Activated CD4-positive, alpha-beta memory T cell treated with anti-CD3 and anti-CD28 coated beads for 36 hours (primary cell): ENCODE results near the gene PEF1. TPM values are rescaled to one million over a fixed set of nuclear protein-coding genes. Genes with fewer than 3 reads are reported as not detected.
"Not testable (repeated sequence)": the region's sequence is repeated elsewhere in the genome, so short reads cannot be mapped to it uniquely, and the experiment has no call there.

Experiments
- CTCF ChIA-PET: fragments of 350-600 bp; sonication (Branson Sonifier 250); formaldehyde crosslinking; loops from one replicate; lab custom pipeline; 2021; ENCODE audit warnings: antibody characterized with exemption, inconsistent platforms; lab: Charles Lee
- POLR2A ChIA-PET: fragments of 350-600 bp; sonication (Branson Sonifier 250); formaldehyde crosslinking; loops from one replicate; lab custom pipeline; 2021; ENCODE audit warnings: antibody characterized with exemption; lab: Charles Lee
- DNase-seq: peaks from one replicate; pipeline ENCODE4 v3.0.0-alpha.2; 2020
- H3K27ac Mint-ChIP-seq: one replicate; pipeline ENCODE4 v1.8.0; 2021; ENCODE audit warnings: mixed read lengths
- H3K27me3 Mint-ChIP-seq: one replicate; pipeline ENCODE4 v1.8.0; 2021; ENCODE audit warnings: mixed read lengths
- H3K36me3 Mint-ChIP-seq: one replicate; pipeline ENCODE4 v1.8.0; 2021; ENCODE audit warnings: mixed read lengths
- H3K4me1 Mint-ChIP-seq: one replicate; pipeline ENCODE4 v1.8.0; 2021; ENCODE audit warnings: low read depth, mixed read lengths
- H3K4me3 Mint-ChIP-seq: one replicate; pipeline ENCODE4 v1.8.0; 2021; ENCODE audit warnings: mild to moderate bottlenecking, mixed read lengths
- H3K9me3 Mint-ChIP-seq: one replicate; pipeline ENCODE4 v1.8.0; 2021; ENCODE audit warnings: mixed read lengths
- intact Hi-C: fragments of 100-400 bp; cut with micrococcal nuclease; formaldehyde crosslinking; loops from one replicate; pipeline ENCODE4 v1.15.1; 2023
- total RNA-seq, 2 experiments: library from RNA; stranded (reverse); gene quantifications; one replicate each; pipeline ENCODE4 v1.2.3, GENCODE V29; 2021

PEF1 gene
- total RNA-seq, 2 experiments from 2014 or later = 55.3 to 56.4 TPM

DNA sequence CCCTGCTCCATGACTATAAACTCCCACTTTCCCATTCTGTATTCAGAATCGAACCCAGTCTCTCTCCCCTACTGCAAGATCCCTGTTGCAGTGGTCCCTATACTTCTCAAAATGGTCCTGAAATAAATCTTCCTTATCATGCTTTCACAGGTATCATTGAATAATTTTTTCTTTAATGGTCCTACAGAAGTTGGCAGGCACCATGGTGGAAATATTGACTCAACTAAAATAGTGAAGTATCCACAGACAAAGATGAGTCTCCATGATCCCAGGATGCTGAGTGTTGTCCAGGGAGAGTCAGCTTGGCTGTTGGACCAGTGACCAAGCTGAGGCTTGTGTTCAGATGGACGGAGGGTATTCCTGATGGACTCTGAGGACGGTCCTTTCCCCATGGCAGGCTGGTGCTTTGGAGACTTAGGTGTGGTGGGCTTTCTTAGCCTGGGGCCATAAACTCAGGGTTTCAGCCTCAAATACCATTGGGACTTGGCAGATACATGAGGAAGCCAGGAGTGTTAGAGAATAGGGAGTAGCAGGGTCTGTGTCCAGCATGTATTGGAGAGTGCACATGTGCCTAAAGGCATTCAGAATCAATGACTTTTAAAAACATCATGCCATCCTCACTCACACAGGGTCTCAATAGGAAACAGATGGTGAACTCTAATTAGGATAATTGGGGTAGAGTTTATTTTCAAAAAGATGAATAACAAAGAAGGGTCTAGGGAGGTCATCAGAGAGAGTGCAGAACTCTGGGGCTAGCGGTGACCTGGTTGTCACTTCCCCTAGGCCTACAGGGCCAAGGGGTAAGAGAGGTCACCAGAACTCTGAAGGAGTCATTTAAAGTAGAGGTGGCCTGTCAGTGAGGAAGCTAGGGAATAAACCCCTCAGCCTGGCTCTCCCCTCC is 48.6 kb downstream of the PEF1 start:
- intact Hi-C loops = no loop called here

DNA sequence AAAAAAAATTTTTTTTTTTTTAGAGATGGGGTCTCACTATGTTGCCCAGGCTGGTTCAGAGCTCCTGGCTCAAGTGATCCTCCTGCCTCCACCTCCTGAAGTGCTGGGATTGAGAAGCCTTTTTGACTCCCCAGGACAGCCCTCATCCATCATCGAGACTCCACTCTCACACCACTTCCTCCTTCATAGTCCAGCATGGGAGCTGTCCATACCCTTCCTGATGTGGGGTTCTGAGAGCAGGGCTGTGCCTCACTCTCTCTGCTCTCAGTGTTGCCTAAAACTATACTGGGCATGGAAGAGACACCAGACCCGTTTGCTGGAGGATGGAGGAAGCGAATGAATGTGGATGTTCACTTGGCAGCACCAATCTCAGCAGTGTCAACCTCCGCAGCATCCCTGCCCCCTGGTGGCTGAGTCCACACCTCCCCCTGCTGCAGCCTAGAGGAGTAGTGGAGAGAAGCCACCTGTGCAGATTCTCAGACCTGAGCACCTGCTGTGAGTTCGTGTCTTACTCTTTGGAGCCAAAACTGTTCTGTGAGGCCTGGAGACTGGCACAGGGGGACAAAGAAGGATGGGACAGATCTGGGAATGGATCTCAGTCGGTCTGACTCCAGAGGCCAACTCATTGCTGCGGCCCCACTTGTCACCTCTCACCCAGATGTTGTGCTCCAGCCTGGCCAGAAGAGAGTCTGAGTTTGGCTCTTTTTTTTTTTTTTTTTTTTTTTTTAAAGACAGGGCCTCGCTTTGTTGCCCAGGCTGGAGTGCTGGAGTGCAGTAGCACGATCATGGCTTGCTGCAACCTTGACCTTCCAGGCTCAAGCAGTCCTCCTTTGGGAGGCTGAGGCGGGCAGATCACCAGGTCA is 50.7 kb downstream of the PEF1 start:
- intact Hi-C loops = no loop called here

More for the DNA sequence above, 48.6 kb downstream of the PEF1 start:
- Mint-ChIP-seq H3K9me3 (no peaks in the 10 kb centered on the region), H3K27me3 (peaks cover 7% of the 10 kb centered on the region), H3K4me1 (peaks cover under 1% of the 10 kb centered on the region), H3K36me3 (no peaks in the 10 kb centered on the region), H3K4me3 (no peak overlapping the region), H3K27ac (no peak overlapping the region)
- ChIA-PET CTCF (interaction anchor here (1.2 to 1.3 kb wide), 2 partner anchors 8 to 33 kb away, joined by 3 to 7 read pairs; no protein-coding TSS in a partner anchor), POLR2A (no interaction called here)
- DNase-seq = no peak

DNA sequence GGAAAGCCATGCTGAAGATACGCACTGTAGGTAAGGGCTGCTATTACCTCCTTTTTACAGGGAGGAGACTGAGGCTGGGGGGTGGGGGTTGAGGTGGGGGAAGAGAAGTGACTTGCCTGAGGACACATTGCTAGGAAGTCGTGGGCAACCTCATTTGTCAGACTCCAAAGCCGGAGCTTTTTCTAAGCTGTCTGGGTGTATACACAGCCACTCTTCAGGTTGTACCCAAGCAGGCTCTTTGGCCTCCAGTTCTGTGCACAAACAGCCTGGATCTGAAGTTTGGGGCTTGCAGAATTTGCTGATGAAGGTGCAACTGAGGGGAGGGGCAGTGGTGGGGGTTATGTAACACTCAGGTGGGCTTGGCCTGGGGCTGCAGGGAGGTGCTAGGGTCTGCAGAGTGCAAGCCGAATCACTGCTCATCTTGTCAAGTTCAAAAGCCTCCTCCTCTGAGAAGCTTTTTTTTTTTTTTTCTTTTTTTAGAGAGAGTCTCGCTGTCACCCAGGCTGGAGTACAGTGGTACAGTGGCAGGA is 51.5 kb downstream of the PEF1 start:
- Mint-ChIP-seq H3K36me3 (no peaks in the 10 kb centered on the region), H3K27me3 (peaks cover 12% of the 10 kb centered on the region), H3K9me3 (no peaks in the 10 kb centered on the region), H3K27ac (no peak overlapping the region), H3K4me3 (no peak overlapping the region), H3K4me1 (peaks cover 2% of the 10 kb centered on the region)
- ChIA-PET POLR2A (no interaction called here), CTCF (interaction anchor here (0.6 to 1.6 kb wide), 10 partner anchors 9 to 410 kb away, joined by 3 to 5 read pairs (median 3); no protein-coding TSS in a partner anchor)
- no peak for DNase-seq
- intact Hi-C loops = no loop called here

More for the DNA sequence above, 50.7 kb downstream of the PEF1 start:
- peak; percentile 79 for DNase-seq
- no peak overlapping the region for H3K27ac Mint-ChIP-seq
- no peaks in the 10 kb centered on the region for H3K36me3 Mint-ChIP-seq
- ChIA-PET CTCF (interaction anchor here (0.6 to 1.6 kb wide), 10 partner anchors 8 to 411 kb away, joined by 3 to 8 read pairs (median 4); no protein-coding TSS in a partner anchor), POLR2A (no interaction called here)
- peaks cover 12% of the 10 kb centered on the region for H3K27me3 Mint-ChIP-seq
- no peak overlapping the region for H3K4me3 Mint-ChIP-seq
- peaks cover 2% of the 10 kb centered on the region for H3K4me1 Mint-ChIP-seq
- H3K9me3 Mint-ChIP-seq = no peaks in the 10 kb centered on the region

DNA sequence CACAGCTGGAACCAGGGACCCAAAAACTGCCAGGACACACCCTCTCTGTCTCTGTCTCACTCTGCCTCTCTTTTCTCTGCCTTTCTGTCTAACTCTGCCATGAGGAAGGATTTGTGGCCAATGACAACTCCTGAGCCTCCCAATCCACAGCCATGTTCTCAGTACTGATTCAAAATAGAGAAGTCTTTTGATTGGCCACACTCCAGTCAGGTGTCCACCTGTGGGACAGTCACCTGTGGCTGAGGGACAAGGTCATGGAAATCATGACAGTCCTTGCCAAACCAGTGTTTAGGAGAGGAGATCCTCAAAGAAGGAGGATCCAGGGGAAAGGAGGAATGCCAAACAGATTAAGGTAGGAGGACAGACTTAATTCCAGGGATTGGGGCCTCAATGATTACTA is 52.5 kb downstream of the PEF1 start:
- no peak overlapping the region for H3K27ac Mint-ChIP-seq
- H3K36me3 Mint-ChIP-seq = no peaks in the 10 kb centered on the region
- ChIA-PET POLR2A (no interaction called here), CTCF (interaction anchor here (0.6 to 1.9 kb wide), 5 partner anchors 22 to 43 kb away, joined by 3 to 7 read pairs (median 3); no protein-coding TSS in a partner anchor)
- no peak for DNase-seq
- H3K9me3 Mint-ChIP-seq = no peaks in the 10 kb centered on the region
- intact Hi-C loops = no loop called here
- H3K27me3 Mint-ChIP-seq = peaks cover 19% of the 10 kb centered on the region
- H3K4me1 Mint-ChIP-seq = peaks cover 2% of the 10 kb centered on the region
- no peak overlapping the region for H3K4me3 Mint-ChIP-seq

DNA sequence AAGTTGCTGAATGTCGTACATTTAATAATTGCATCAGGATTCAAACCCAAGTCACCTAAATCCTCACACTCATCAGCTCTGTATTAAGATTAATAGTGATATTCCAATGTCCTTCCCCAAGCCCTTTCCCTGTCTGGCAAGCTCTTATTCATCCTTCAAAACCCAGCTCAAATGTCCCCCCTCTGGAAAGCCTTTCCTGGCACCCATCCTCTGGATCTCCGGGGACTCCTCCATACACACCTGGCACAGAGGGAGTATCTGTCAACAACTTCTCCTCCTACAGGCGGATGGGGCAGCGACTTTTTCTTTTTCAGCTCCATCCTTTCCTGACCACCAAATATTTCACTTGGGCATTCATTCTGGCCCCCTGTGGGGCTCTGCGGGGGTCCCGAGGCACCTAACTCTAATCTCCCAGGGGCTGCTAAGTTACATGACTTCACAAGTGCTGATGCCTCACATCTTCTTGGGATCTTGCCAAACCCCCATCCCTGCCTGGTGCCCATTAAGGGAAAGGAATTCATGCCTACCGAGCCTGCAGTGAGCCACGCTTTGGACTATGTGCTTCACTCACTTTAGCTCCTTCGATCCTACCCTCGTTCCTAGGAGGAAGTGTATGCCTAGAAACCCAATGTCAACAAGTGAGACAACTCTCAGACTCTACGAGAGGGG is 53.1 kb downstream of the PEF1 start:
- Mint-ChIP-seq H3K36me3 (no peaks in the 10 kb centered on the region), H3K4me1 (peaks cover 2% of the 10 kb centered on the region), H3K4me3 (no peak overlapping the region), H3K9me3 (no peaks in the 10 kb centered on the region), H3K27ac (no peak overlapping the region), H3K27me3 (peaks cover 19% of the 10 kb centered on the region)
- intact Hi-C loops = no loop called here
- DNase-seq = no peak
- POLR2A ChIA-PET = no interaction called here
- CTCF ChIA-PET = interaction anchor here (1.0 to 1.9 kb wide), 5 partner anchors 26 to 52 kb away, joined by 3 to 7 read pairs (median 4); no protein-coding TSS in a partner anchor

DNA sequence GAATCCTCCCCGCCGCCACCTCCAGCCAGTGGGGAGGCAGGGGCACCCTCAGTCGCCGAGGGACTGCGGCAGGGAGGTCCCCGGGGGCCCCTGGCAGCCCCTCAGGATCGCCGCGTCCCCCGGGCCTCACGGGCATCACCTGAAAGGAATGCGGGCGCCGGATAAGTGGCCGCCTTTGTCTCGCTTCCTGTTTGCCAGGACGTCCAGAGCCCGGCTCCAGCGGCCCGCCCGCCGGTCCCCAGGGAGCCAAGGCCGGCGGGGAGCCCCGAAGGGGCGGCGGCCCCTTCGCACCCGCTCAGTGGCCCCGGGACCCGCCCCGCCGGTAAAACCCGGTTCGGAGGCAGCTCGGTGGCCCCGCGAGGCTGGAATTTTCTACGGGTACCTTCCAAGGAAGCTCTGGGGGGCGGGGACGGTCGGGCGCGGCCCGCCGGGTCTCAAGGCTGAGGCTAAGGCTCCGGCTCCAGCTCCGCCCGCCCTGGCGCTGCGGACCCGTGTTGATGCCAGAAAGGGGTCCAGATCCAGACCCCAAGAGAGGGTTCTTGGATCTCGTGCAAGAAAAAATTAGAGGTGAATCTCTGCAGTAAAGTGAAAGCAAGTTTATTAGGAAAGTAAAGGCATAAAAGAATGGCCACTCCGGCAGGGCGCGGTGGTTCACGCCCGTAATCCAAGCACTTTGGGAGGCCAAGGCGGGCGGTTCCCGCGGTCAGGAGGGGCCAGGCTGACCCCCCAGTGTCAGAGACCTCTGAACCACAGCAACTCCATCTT is 55.7 kb downstream of the PEF1 start:
- Mint-ChIP-seq H3K4me3 (no peak overlapping the region), H3K27me3 (peaks cover 18% of the 10 kb centered on the region), H3K9me3 (no peaks in the 10 kb centered on the region), H3K36me3 (no peaks in the 10 kb centered on the region), H3K27ac (no peak overlapping the region), H3K4me1 (peaks cover 2% of the 10 kb centered on the region)
- POLR2A ChIA-PET = no interaction called here
- CTCF ChIA-PET = interaction anchor here (1.0 kb wide), 1 partner anchor 25 kb away, joined by 3 read pairs; no protein-coding TSS in a partner anchor
- intact Hi-C loops = no loop called here
- no peak for DNase-seq

DNA sequence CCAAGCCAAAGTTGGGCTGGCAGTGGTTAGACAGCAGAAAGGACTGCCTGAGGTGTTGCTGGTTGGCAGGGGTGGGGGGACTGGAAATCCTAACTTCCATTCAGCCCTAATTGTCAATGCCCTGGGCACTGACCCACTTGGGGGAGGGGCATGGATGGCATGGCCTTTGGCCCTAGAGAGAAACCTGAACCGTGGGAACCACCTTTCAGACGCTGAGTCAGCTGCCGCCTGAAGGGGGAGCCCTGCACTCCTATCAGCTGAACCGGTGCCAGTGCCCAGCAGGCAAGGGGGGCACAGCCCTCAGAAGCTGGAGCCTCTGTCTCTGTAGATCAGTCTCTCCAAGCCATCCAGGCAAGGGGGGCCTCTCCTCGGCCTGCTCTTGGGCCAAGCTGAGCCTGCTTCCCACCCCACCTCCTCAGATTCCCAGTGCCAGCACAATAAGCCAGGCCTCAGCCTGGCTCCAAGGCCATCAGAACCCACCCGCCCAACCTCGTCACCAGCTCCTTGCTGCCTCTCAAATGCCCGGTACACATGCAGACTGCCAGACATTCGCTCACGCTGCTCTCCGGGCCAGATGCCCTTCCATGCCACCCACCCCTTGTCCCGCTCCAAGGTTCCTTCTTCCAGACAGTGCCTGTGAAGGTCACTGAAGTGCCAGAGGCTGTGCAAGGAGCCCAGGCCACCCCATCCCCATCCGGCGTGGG is 56.8 kb downstream of the PEF1 start:
- Mint-ChIP-seq H3K36me3 (no peaks in the 10 kb centered on the region), H3K27me3 (peaks cover 16% of the 10 kb centered on the region), H3K4me1 (peaks cover 2% of the 10 kb centered on the region), H3K4me3 (no peak overlapping the region), H3K9me3 (no peaks in the 10 kb centered on the region), H3K27ac (no peak overlapping the region)
- ChIA-PET CTCF (interaction anchor here (0.7 to 1.5 kb wide), 5 partner anchors 9 to 201 kb away, joined by 3 to 6 read pairs (median 3); no protein-coding TSS in a partner anchor), POLR2A (no interaction called here)
- intact Hi-C loops = loop anchor here (1.0 kb wide), 1 partner anchor 201 kb away; no protein-coding TSS in a partner anchor
- peak; percentile 72 for DNase-seq

DNA sequence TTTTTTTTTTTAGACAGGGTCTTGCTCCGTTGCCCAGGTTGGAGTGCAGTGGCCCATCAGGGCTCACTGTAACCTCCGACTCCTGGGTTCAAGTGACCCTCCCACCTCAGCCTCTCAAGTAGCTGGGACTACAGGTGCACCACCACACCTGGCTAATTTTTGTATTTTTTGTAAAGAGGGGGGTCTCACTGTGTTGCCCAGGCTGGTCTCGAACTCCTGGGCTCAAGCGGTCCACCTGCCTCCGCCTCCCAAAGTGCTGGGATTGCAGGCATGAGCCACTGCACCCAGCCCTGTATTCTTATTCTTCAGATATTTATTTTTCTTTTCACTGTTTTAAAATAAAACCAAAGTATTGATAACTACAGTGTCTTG is 57.4 kb downstream of the PEF1 start:
- CTCF ChIA-PET = interaction anchor here (1.0 to 1.5 kb wide), 3 partner anchors 23 to 202 kb away, joined by 3 to 6 read pairs (median 3); no protein-coding TSS in a partner anchor
- peaks cover 16% of the 10 kb centered on the region for H3K27me3 Mint-ChIP-seq
- H3K27ac Mint-ChIP-seq, H3K9me3 Mint-ChIP-seq, DNase-seq, H3K4me3 Mint-ChIP-seq, H3K4me1 Mint-ChIP-seq, POLR2A ChIA-PET, H3K36me3 Mint-ChIP-seq: not testable (repeated sequence)
- intact Hi-C loops = loop anchor here (1.0 kb wide), 1 partner anchor 202 kb away; no protein-coding TSS in a partner anchor

DNA sequence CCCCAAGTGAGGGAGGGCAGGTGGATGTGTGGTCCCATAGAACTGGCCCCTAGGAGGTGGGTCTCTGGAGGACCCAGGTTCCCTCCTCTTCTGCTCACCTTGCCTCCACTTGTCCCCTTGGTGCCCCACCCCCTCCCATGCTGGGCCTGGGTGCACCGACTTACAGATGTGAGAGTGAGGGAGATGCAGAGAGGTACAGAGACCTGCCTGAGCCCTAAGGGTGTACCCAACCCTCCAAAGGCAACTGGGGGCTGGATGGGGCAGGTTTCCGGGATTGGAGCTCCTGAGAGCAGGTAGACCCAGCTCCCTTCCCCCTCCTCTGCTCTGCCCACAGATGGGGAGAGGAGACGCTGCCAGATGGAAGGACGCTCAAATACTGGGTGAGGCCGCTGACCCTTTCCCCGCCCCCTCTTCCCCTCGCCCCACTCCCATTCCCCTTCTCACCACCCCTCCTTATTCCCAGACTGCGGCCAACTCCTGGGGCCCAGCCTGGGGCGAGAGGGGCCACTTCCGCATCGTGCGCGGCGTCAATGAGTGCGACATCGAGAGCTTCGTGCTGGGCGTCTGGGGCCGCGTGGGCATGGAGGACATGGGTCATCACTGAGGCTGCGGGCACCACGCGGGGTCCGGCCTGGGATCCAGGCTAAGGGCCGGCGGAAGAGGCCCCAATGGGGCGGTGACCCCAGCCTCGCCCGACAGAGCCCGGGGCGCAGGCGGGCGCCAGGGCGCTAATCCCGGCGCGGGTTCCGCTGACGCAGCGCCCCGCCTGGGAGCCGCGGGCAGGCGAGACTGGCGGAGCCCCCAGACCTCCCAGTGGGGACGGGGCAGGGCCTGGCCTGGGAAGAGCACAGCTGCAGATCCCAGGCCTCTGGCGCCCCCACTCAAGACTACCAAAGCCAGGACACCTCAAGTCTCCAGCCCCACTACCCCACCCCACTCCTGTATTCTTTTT is 58.0 kb downstream of the PEF1 start:
- peaks cover 13% of the 10 kb centered on the region for H3K27me3 Mint-ChIP-seq
- POLR2A ChIA-PET = no interaction called here
- CTCF ChIA-PET = interaction anchor here (1.5 kb wide), 1 partner anchor 32 kb away, joined by 6 read pairs; no protein-coding TSS in a partner anchor

More for the DNA sequence above, 58.0 kb downstream of the PEF1 start:
- Mint-ChIP-seq H3K36me3 (no peaks in the 10 kb centered on the region), H3K9me3 (no peaks in the 10 kb centered on the region), H3K27ac (no peak overlapping the region), H3K4me1 (peaks cover 2% of the 10 kb centered on the region), H3K4me3 (no peak overlapping the region)
- intact Hi-C loops = loop anchor here (1.0 kb wide), 1 partner anchor 203 kb away; no protein-coding TSS in a partner anchor
- DNase-seq = no peak
